Body of pancreas (tissue), 4 donors: ENCODE measurements around the gene CFAP68. TPM values are rescaled to one million over a fixed set of nuclear protein-coding genes. Genes with fewer than 3 reads are reported as not detected.
"Not testable (repeated sequence)": the region's sequence is repeated elsewhere in the genome, so short reads cannot be mapped to it uniquely, and the experiment has no call there.

Source experiments
- ATAC-seq: fragments of 150-250 bp; one replicate; pipeline ENCODE4 v1.9.1; 2016
- DNase-seq, 4 donors: peaks; one replicate each; pipeline ENCODE4 v3.0.0-alpha.2; 2019
- H3K27ac ChIP-seq, 4 donors: fragments of 200-600 bp; sonication (generic); 1 replicate in 3 of 4; 2 replicates in 1 of 4; pipeline versions ENCODE4 v1.5.1 to v1.6.1; 2016 to 2019; ENCODE audit warnings: mild to moderate bottlenecking in 1 of 4, mixed read lengths in 1 of 4, moderate library complexity in 1 of 4
- H3K27me3 ChIP-seq, 2 donors: fragments of 200-600 bp; sonication (generic); one replicate each; pipeline ENCODE4 v1.6.0; 2016; ENCODE audit warnings: mild to moderate bottlenecking in 1 of 2
- H3K36me3 ChIP-seq, 2 donors: fragments of 200-600 bp; sonication (generic); replicated peaks in 1 of 2; 2 replicates each; pipeline ENCODE4 v1.5.1; 2016; ENCODE audit warnings: low read depth in 2 of 2; ENCODE audit not compliant: insufficient read depth in 1 of 2
- H3K4me1 ChIP-seq: fragments of 200-600 bp; sonication (generic); one replicate; pipeline ENCODE4 v1.6.0; 2016
- H3K4me3 ChIP-seq, 2 donors: fragments of 200-600 bp; sonication (generic); 1 replicate in 1 of 2; 2 replicates in 1 of 2; pipeline ENCODE4 v1.5.1; 2016 to 2019
- H3K9me3 ChIP-seq, 3 donors: fragments of 200-600 bp; sonication (generic); 1 replicate in 2 of 3; 2 replicates in 1 of 3; pipeline ENCODE4 v1.5.1; 2016
- POLR2A ChIP-seq, 3 donors: fragments of 450-650 bp; IDR thresholded peaks; one replicate each; pipeline ENCODE4 v1.6.1; 2016; ENCODE audit warnings: antibody characterized with exemption in 3 of 3, mild to moderate bottlenecking in 2 of 3
- WGBS, 2 donors: methylation state at CpG; one replicate each; pipeline ENCODE4 v1.1.5; 2017; 5-methylcytosine and 5-hydroxymethylcytosine counted together
- intact Hi-C: fragments of 100-400 bp; cut with DNase I; formaldehyde crosslinking; loops from one replicate; pipeline ENCODE4 v1.15.1; 2023
- total RNA-seq, 2 donors: library from RNA; depleted of rRNA; stranded (reverse); fragments of >200 nt; gene quantifications; one replicate each; pipeline ENCODE4 v1.1.0, GENCODE V29; 2016
- TF ChIP-seq, protein P1 (sequence below), 7 experiments: fragments of 450-650 bp in 4 of 7; fragments of 200-600 bp in 3 of 7; sonication (generic) in 3 of 7; IDR thresholded peaks; one replicate each; pipeline ENCODE4 v1.5.1; 2016 to 2019; ENCODE audit warnings: antibody characterized with exemption in 7 of 7

The CFAP68 gene
- total RNA-seq, 2 donors from 2014 or later, result 7.8 to 31.6 TPM

DNA sequence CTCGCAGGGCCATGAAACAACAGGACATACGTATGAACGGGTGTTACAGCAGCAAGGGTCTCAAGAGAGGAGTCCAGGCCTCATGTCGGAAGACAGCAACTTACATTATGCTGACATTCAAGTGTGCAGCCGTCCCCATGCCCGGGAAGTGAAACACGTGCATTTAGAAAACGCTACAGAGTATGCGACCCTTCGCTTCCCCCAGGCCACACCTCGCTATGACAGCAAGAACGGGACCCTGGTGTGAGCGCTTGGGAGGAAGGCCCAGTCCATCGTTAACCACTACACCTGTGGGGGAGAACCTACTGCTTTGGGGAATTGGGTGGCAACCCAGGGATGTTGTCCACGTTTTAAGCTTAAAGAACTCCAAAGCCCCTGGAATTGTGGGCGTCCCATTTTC lies 46.6 kb downstream of the CFAP68 start:
- no peaks in the 10 kb centered on the region for H3K9me3 ChIP-seq
- no peak overlapping the region for H3K4me3 ChIP-seq
- no peaks in the 10 kb centered on the region for H3K27me3 ChIP-seq
- H3K4me1 ChIP-seq, result peaks cover 52% of the 10 kb centered on the region
- ATAC-seq, result no peak
- intact Hi-C loops, result no loop called here
- no peaks in the 10 kb centered on the region for H3K36me3 ChIP-seq
- no peak for DNase-seq
- TF ChIP-seq, protein P1, sequence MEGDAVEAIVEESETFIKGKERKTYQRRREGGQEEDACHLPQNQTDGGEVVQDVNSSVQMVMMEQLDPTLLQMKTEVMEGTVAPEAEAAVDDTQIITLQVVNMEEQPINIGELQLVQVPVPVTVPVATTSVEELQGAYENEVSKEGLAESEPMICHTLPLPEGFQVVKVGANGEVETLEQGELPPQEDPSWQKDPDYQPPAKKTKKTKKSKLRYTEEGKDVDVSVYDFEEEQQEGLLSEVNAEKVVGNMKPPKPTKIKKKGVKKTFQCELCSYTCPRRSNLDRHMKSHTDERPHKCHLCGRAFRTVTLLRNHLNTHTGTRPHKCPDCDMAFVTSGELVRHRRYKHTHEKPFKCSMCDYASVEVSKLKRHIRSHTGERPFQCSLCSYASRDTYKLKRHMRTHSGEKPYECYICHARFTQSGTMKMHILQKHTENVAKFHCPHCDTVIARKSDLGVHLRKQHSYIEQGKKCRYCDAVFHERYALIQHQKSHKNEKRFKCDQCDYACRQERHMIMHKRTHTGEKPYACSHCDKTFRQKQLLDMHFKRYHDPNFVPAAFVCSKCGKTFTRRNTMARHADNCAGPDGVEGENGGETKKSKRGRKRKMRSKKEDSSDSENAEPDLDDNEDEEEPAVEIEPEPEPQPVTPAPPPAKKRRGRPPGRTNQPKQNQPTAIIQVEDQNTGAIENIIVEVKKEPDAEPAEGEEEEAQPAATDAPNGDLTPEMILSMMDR (IDR thresholded peaks at IDR 0.05), result no peak
- TF ChIP-seq POLR2A (IDR thresholded peaks at IDR 0.05), result no peak
- WGBS, 2 donors, result 86 to 89% methylated on average over 12 to 16 of the region's 16 CpGs
- peak overlapping the region; percentile 79 to 91 (median 88) for H3K27ac ChIP-seq

DNA sequence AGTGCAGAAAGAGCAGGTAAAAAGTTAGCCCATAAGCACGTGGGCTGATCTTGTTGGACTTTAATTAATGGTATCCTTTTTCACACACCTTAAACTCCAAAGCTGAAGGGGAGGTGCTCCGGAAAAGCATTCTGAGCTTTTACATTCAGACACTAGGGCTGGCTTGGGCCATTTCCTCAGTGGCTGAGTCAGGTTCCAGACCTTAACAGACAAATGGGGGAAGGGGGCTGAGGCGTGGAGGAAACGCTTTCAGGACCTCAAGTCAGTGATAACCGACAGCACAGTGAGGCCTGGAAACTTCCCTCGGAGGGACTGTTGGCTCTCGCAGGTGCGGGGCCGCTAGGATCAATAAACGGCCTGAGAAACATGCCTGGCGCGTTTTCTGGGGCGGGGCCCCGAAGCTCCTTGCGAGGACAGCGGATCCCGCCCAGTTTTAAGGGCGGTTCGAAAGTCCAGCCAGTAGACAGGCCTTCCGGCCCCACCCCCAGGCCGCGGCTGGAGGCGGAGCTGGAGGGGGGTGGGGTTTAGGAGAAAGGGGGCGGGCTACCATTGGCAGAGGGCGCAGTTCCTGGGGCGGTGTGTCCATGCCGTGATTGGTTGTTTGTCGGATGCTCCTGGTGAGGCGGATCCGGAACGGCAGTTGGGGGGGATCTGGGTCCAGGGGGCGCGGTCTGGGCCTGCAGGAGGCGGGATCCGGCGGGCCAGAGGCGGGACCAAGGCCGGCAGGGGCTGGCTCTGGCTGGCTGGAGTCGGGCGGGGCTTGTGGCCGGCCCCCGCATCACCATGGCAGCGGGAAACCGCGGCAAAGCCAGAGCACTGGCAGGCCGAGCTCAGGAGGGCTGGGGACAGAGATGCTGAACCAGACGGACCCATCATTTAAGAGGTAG lies 47.4 kb downstream of the CFAP68 start:
- Histone ChIP-seq H3K27ac (peak overlapping the region; percentile 79 to 91 (median 88)), H3K4me1 (peaks cover 50% of the 10 kb centered on the region), H3K27me3 (no peaks in the 10 kb centered on the region), H3K4me3 (no peak overlapping the region), H3K36me3 (no peaks in the 10 kb centered on the region), H3K9me3 (no peaks in the 10 kb centered on the region)
- 0 to 1% methylated on average over 34 to 38 of the region's 47 CpGs for WGBS, 2 donors
- TF ChIP-seq POLR2A (IDR thresholded peaks at IDR 0.05), result peak in 2 of 3 donors; percentile 51 to 53
- TF ChIP-seq, protein P1 (IDR thresholded peaks at IDR 0.05), result peak in 2 of 7 experiments; percentile 14 to 21
- ATAC-seq (peak; percentile 93), DNase-seq (peak; percentile 97 to 99 (median 98))
- intact Hi-C loops, result no loop called here

DNA sequence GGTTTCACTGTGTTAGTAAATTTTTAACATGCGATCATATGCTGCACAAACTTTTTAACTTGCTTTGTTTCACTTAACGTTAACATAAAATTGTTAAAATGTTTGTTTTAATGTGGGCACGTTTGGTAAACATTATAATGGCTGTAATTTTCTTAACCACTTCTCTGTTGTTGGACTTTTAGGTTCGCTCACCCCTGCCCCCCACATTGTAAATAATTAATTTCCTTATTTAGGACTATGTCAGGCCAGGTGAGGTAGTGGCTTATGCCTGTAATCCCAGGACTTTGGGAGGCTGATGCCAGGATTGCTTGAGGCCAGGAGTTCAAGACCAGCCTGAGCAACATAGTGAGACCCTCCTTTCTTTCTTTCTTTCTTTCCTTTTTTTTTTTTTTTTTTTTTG lies 51.1 kb downstream of the CFAP68 start:
- ATAC-seq (no peak), DNase-seq (no peak)
- no peak overlapping the region for H3K4me3 ChIP-seq
- H3K9me3 ChIP-seq, result no peaks in the 10 kb centered on the region
- peaks cover 17% of the 10 kb centered on the region for H3K4me1 ChIP-seq
- H3K27ac ChIP-seq, result no peak overlapping the region
- intact Hi-C loops, result no loop called here
- no peak for TF ChIP-seq POLR2A (IDR thresholded peaks at IDR 0.05)
- TF ChIP-seq, protein P1 (IDR thresholded peaks at IDR 0.05), result no peak
- 25 to 40% methylated on average over 4 of the region's 4 CpGs for WGBS, 2 donors
- H3K27me3 ChIP-seq, result no peaks in the 10 kb centered on the region
- H3K36me3 ChIP-seq, result no peaks in the 10 kb centered on the region

GRCh38 chr11:111932611-111932950 lies 53.2 kb downstream of the CFAP68 start:
- 60% methylated on average over 2 of the region's 2 CpGs for WGBS, 2 donors
- H3K4me1 ChIP-seq, result peaks cover 11% of the 10 kb centered on the region
- no peak for TF ChIP-seq POLR2A (IDR thresholded peaks at IDR 0.05)
- TF ChIP-seq, protein P1 (IDR thresholded peaks at IDR 0.05), result no peak
- no peaks in the 10 kb centered on the region for H3K27me3 ChIP-seq
- H3K36me3 ChIP-seq, result no peaks in the 10 kb centered on the region
- no peak overlapping the region for H3K27ac ChIP-seq
- no peak for DNase-seq
- H3K4me3 ChIP-seq, result no peak overlapping the region
- no peak for ATAC-seq
- no peaks in the 10 kb centered on the region for H3K9me3 ChIP-seq
- intact Hi-C loops, result no loop called here

DNA sequence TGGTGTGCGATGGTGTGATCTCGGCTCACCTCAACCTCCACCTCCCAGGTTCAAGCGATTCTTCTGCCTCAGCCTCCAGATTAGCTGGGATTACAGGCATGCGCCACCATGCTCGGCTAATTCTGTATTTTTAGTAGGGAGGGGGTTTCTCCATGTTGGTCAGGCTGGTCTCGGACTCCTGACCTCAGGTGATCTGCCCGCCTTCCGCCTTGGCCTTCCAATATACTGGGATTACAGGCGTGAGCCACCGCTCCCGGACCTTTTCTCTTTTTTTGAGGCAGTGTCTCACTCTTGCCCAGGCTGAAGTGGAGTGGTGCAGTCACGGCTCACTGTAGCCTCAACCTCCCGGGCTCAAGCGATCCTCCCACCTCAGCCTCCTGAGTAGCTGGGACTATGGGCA lies 53.8 kb downstream of the CFAP68 start:
- DNase-seq, ATAC-seq, H3K27ac ChIP-seq: not testable (repeated sequence)

More for the DNA sequence above, 53.8 kb downstream of the CFAP68 start:
- intact Hi-C loops, H3K9me3 ChIP-seq, H3K36me3 ChIP-seq, H3K27me3 ChIP-seq, H3K4me3 ChIP-seq: not testable (repeated sequence)
- WGBS, 2 donors, result 85 to 87% methylated on average over 13 to 14 of the region's 14 CpGs
- H3K4me1 ChIP-seq, result peaks cover 14% of the 10 kb centered on the region
